Skeletal muscle satellite cell (primary cell): ENCODE measurements around the gene BCL7C.

ENCODE experiments used
- H3K27me3 ChIP-seq: 2 replicates; pipeline ENCODE4 v1.7.0; 2013; ENCODE audit warnings: low read length; ENCODE audit not compliant: control insufficient read depth, insufficient read depth
- H3K36me3 ChIP-seq: 2 replicates; pipeline ENCODE4 v1.7.0; 2013; ENCODE audit warnings: mild to moderate bottlenecking, control low read depth, low read length; ENCODE audit not compliant: insufficient read depth
- H3K4me1 ChIP-seq: 2 replicates; pipeline ENCODE4 v1.7.0; 2013; ENCODE audit warnings: low read length; ENCODE audit not compliant: control insufficient read depth, insufficient read depth
- H3K4me2 ChIP-seq: 2 replicates; pipeline ENCODE4 v1.7.0; 2013; ENCODE audit warnings: mild to moderate bottlenecking, low read length
- H3K4me3 ChIP-seq: 2 replicates; pipeline ENCODE4 v1.7.0; 2013; ENCODE audit warnings: low read length
- H3K9ac ChIP-seq: 2 replicates; pipeline ENCODE4 v1.7.0; 2013; ENCODE audit warnings: mild to moderate bottlenecking, low read depth, low read length, moderate library complexity
- H3K9me3 ChIP-seq: replicated peaks from 2 replicates; pipeline ENCODE4 v1.7.0; 2013; ENCODE audit warnings: mild to moderate bottlenecking, control low read depth, low read length

Gene BCL7C

GRCh38 chr16:30926937-30927788 is 33.3 kb upstream of the BCL7C start:
- Histone ChIP-seq H3K27me3 (no peaks in the 10 kb centered on the region), H3K9ac (no peak overlapping the region), H3K4me2 (no peak overlapping the region), H3K4me3 (no peak overlapping the region), H3K4me1 (peaks cover 6% of the 10 kb centered on the region), H3K9me3 (no peaks in the 10 kb centered on the region), H3K36me3 (peaks cover 30% of the 10 kb centered on the region)

- no peak overlapping the region for H3K4me2 ChIP-seq
- peaks cover 24% of the 10 kb centered on the region for H3K36me3 ChIP-seq
- no peak overlapping the region for H3K4me3 ChIP-seq
- no peaks in the 10 kb centered on the region for H3K27me3 ChIP-seq
- H3K4me1 ChIP-seq, result peaks cover 10% of the 10 kb centered on the region
- no peak overlapping the region for H3K9ac ChIP-seq
- H3K9me3 ChIP-seq, result no peaks in the 10 kb centered on the region
These were observed 32.3 kb upstream of the BCL7C start for GRCh38 chr16:30925995-30926811.

- Histone ChIP-seq H3K27me3 (no peaks in the 10 kb centered on the region), H3K4me1 (peaks cover 10% of the 10 kb centered on the region), H3K36me3 (peaks cover 18% of the 10 kb centered on the region), H3K4me2 (peak overlapping the region; percentile 83), H3K9me3 (no peaks in the 10 kb centered on the region), H3K4me3 (no peak overlapping the region), H3K9ac (no peak overlapping the region)
These were observed 31.7 kb upstream of the BCL7C start for GRCh38 chr16:30925632-30925987.

GRCh38 chr16:30924913-30925631 is 31.2 kb upstream of the BCL7C start:
- Histone ChIP-seq H3K4me2 (peak overlapping the region; percentile 83), H3K27me3 (no peaks in the 10 kb centered on the region), H3K4me1 (peaks cover 10% of the 10 kb centered on the region), H3K9me3 (no peaks in the 10 kb centered on the region), H3K4me3 (peak overlapping the region; percentile 72), H3K9ac (peak overlapping the region; percentile 72), H3K36me3 (peaks cover 15% of the 10 kb centered on the region)

GRCh38 chr16:30924076-30924912 is 30.4 kb upstream of the BCL7C start:
- Histone ChIP-seq H3K4me2 (peak overlapping the region; percentile 83), H3K9me3 (no peaks in the 10 kb centered on the region), H3K4me1 (peaks cover 10% of the 10 kb centered on the region), H3K9ac (peak overlapping the region; percentile 72), H3K4me3 (peak overlapping the region; percentile 72), H3K27me3 (no peaks in the 10 kb centered on the region), H3K36me3 (peaks cover 12% of the 10 kb centered on the region)

GRCh38 chr16:30923554-30924075 is 29.7 kb upstream of the BCL7C start, which contains the start of gene FBXL19:
Gene FBXL19 (plus strand): TSS chr16:30923572. CDS start chr16:30925755, 2,183 bp downstream.
- Histone ChIP-seq H3K4me1 (peaks cover 10% of the 10 kb centered on the region), H3K4me3 (peak within 1 kb of the TSS; percentile 79), H3K4me2 (peak within 1 kb of the TSS; percentile 83), H3K27me3 (no peaks in the 10 kb centered on the region), H3K9me3 (no peaks in the 10 kb centered on the region), H3K36me3 (peaks cover 7% of the 10 kb centered on the region), H3K9ac (peak within 1 kb of the TSS; percentile 75)

- H3K4me1 ChIP-seq, result peaks cover 10% of the 10 kb centered on the region
- peak overlapping the region; percentile 75 for H3K9ac ChIP-seq
- no peaks in the 10 kb centered on the region for H3K27me3 ChIP-seq
- H3K36me3 ChIP-seq, result peaks cover 7% of the 10 kb centered on the region
- peak overlapping the region; percentile 75 for H3K4me2 ChIP-seq
- H3K9me3 ChIP-seq, result no peaks in the 10 kb centered on the region
- H3K4me3 ChIP-seq, result peak overlapping the region; percentile 79
These were observed 29.2 kb upstream of the BCL7C start for GRCh38 chr16:30922960-30923535.

- Histone ChIP-seq H3K4me2 (peak overlapping the region; percentile 78), H3K9me3 (no peaks in the 10 kb centered on the region), H3K27me3 (no peaks in the 10 kb centered on the region), H3K4me3 (peak overlapping the region; percentile 79), H3K36me3 (peaks cover 7% of the 10 kb centered on the region), H3K9ac (peak overlapping the region; percentile 75), H3K4me1 (peaks cover 10% of the 10 kb centered on the region)
These were observed 28.6 kb upstream of the BCL7C start for GRCh38 chr16:30922420-30922959.

- H3K27me3 ChIP-seq, result no peaks in the 10 kb centered on the region
- H3K9ac ChIP-seq, result peak overlapping the region; percentile 69
These were observed 28.0 kb upstream of the BCL7C start for GRCh38 chr16:30921748-30922419.

GRCh38 chr16:30921459-30921747 is 27.5 kb upstream of the BCL7C start:
- H3K4me1 ChIP-seq, result peaks cover 10% of the 10 kb centered on the region
- no peaks in the 10 kb centered on the region for H3K9me3 ChIP-seq
- H3K36me3 ChIP-seq, result no peaks in the 10 kb centered on the region
- H3K4me2 ChIP-seq, result peak overlapping the region; percentile 78
- peak overlapping the region; percentile 69 for H3K9ac ChIP-seq
- no peaks in the 10 kb centered on the region for H3K27me3 ChIP-seq
- H3K4me3 ChIP-seq, result peak overlapping the region; percentile 69

More at GRCh38 chr16:30921748-30922419, 28.0 kb upstream of the BCL7C start:
- Histone ChIP-seq H3K4me2 (peak overlapping the region; percentile 78), H3K9me3 (no peaks in the 10 kb centered on the region), H3K36me3 (peaks cover 3% of the 10 kb centered on the region), H3K4me1 (peaks cover 10% of the 10 kb centered on the region), H3K4me3 (peak overlapping the region; percentile 69)
